Gastrocnemius medialis (tissue), 4 donors: ENCODE data around the gene UNC5C.

Experiments used
- POLR2A ChIP-seq, 2 donors: fragments of 450-650 bp; IDR thresholded peaks; one replicate each; pipeline ENCODE4 v1.6.1; 2017; ENCODE audit warnings: antibody characterized with exemption in 2 of 2, mild to moderate bottlenecking in 2 of 2, moderate library complexity in 2 of 2
- TF ChIP-seq, protein P1 (sequence below), 5 experiments: fragments of 450-650 bp in 3 of 5; fragments of 200-600 bp in 2 of 5; sonication (generic) in 2 of 5; IDR thresholded peaks in 4 of 5; conservative IDR thresholded peaks in 1 of 5; 1 replicate in 4 of 5; 2 replicates in 1 of 5; pipeline ENCODE4 v1.5.1; 2016 to 2019; ENCODE audit warnings: antibody characterized with exemption in 5 of 5, mild to moderate bottlenecking in 3 of 5, moderate library complexity in 3 of 5

DNA sequence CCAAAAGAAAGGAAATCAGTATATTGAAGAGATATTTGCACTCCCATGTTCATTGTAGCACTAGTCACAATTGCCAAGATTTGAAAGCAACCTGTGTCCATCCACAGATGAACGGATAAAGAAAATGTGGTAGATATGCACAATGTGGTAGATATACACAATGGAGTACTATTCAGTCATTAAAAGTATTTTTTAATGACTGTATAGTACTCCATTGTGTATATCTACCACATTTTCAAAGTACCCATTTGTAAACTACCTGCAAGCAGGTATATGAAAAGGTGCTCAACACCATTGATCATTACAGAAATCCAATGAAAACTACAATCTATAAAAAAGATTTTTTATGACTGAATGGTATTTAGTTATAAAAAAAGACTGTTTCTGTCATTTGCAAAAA is 200.4 kb downstream of the UNC5C start:
- no peak for TF ChIP-seq POLR2A (IDR thresholded peaks at IDR 0.05)
- TF ChIP-seq, protein P1, sequence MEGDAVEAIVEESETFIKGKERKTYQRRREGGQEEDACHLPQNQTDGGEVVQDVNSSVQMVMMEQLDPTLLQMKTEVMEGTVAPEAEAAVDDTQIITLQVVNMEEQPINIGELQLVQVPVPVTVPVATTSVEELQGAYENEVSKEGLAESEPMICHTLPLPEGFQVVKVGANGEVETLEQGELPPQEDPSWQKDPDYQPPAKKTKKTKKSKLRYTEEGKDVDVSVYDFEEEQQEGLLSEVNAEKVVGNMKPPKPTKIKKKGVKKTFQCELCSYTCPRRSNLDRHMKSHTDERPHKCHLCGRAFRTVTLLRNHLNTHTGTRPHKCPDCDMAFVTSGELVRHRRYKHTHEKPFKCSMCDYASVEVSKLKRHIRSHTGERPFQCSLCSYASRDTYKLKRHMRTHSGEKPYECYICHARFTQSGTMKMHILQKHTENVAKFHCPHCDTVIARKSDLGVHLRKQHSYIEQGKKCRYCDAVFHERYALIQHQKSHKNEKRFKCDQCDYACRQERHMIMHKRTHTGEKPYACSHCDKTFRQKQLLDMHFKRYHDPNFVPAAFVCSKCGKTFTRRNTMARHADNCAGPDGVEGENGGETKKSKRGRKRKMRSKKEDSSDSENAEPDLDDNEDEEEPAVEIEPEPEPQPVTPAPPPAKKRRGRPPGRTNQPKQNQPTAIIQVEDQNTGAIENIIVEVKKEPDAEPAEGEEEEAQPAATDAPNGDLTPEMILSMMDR (IDR thresholded peaks at IDR 0.05 in 4 of 5, conservative IDR thresholded peaks at IDR 0.05 in 1 of 5): no peak
